Measurements from ENCODE around the gene C10orf62.

C10orf62 gene

GRCh38 chr10:97584798-97585438, 4.6 kb upstream of the C10orf62 start:
- no peak for DNase-seq (ENCODE audit: low read depth in 1 of 2, low spot score in 1 of 2)

- DNase-seq (ENCODE audit: low read depth in 1 of 2, low spot score in 1 of 2): no peak
Measured at GRCh38 chr10:97585439-97585811, 4.1 kb upstream of the C10orf62 start.

- no peak for DNase-seq (ENCODE audit: low read depth in 1 of 2, low spot score in 1 of 2)
Measured at GRCh38 chr10:97587183-97587582, 2.3 kb upstream of the C10orf62 start.

DNA sequence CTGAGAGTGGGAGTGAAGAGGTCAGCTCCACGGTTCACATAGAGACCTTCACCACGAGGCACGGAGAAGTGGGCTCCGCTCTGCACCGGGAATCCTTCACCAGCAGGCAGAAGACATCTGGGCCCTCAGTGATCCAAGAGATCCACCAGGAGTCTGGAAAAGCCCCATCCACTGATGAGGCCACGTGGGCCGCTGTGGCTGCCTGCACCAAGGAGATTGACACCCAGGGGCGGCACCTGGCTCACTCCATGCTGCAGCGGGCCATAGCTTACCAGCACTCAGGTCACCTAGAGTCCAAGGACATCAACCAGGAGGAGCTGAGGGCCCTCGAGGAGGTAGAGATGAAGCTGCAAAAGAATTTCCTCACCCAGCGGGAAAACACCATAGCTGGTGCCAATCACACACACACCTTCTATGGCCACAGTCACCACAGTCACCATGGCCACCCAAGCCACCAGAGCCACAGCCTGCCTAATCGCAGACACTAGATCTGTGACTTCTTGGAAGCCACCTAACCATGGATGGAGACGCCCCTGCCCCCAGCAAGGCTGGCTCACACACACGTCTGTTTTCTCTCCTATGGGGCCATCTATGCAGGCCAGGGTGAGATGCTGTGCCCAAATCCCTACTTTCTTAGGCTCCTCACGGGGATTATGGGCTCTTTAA, 694 bp downstream of the C10orf62 start:
- no peak for DNase-seq (ENCODE audit: low read depth in 1 of 2, low spot score in 1 of 2)

DNA sequence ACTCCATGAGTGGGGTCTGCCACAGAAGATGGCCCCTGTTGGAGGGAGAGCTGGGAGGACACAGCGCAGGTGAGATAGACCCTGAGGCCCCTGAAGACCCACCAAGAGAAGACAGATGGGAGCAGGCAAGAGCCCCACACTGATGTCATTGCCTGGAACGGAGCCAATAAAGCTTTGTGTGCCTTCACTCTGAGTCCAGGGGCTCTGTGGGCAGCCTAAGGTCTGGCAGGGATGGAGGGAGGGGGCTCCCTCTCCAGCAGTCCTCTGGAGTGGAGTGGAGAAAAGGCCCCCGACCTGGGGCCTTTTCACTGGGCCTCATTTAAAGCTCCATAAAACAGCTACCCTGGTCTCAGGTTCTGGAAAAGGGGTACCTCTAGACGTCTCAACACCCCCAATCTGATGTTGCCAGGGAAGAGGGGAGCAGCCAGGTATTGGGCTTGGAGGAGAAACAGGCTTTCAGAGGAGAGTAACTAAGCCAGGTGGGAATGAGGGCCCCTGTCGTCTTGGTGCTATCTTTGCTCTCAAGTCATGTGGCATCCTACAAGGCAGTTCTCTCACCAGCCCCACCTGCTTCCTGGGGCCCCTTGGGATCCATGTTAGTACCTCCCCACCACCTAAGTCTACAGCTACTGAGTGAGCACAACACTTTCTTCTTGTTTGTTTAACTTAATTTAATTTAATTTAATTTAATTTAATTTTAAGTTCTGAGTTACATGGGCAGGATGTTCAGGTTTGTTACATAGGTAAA, 1.4 kb downstream of the C10orf62 start:
- DNase-seq (ENCODE audit: low read depth in 1 of 2, low spot score in 1 of 2): no peak

- DNase-seq (ENCODE audit: low read depth in 1 of 2, low spot score in 1 of 2): no peak
Measured at GRCh38 chr10:97593421-97593820, 3.9 kb downstream of the C10orf62 start.

GRCh38 chr10:97596101-97597082, 6.9 kb downstream of the C10orf62 start:
- no peak for DNase-seq (ENCODE audit: low read depth in 1 of 2, low spot score in 1 of 2)

DNA sequence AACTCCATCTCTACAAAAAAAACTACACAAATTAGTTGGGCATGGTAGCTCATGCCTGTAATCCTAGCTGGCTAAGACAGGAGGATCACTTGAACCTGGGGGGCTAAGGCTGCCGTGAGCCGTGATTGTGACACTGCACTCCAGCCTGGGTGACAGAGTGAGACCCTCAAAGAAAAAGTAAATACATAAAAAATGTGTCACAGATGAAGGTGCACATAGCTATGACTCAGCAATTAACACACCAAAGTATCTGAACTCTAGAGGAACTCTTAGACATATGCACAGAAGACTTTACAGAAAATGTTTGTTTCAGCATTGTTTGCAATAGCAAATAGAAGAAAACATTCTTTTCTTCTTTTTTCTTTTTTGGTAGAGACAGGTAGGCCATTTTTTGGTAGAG, 8.3 kb downstream of the C10orf62 start:
- DNase-seq (ENCODE audit: low read depth in 1 of 2, low spot score in 1 of 2): no peak

DNA sequence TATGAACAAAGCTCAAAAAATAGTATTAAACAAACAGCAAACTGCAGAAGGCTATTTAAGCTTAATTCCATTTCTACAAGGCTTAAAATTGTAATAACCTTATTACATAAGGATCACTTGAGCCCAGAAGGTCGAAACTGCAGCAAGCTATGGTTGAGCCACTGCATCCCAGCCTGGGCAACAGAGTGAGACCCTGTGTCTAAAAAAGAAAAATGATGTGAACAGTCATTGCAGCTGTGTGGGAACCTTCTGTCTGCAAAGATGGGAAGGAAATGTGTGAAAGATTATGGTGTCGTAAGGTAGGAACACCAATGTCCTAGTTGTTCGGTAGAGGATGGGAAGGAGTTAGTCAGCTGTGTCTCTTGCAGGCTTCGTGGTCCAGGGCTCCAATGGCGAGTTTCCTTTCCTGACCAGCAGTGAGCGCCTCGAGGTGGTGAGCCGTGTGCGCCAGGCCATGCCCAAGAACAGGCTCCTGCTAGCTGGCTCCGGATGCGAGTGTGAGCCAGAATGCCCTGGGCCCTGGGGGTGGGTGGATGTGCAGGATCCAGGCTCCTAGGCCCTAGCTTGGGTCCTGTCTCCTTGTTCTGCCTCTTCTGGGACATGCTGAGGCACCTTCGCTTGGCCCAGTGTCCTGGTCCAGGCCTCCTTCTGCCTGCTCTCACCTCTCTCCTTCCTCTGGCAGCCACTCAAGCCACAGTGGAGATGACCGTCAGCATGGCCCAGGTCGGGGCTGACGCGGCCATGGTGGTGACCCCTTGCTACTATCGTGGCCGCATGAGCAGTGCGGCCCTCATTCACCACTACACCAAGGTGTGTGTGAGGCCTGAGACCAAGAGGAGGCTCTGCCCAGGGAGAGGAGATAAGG, 9.1 kb downstream of the C10orf62 start:
- no peak for DNase-seq (ENCODE audit: low read depth in 1 of 2, low spot score in 1 of 2)

- no peak for DNase-seq (ENCODE audit: low read depth in 1 of 2, low spot score in 1 of 2)
Measured at GRCh38 chr10:97599272-97599619, 9.7 kb downstream of the C10orf62 start.

DNA sequence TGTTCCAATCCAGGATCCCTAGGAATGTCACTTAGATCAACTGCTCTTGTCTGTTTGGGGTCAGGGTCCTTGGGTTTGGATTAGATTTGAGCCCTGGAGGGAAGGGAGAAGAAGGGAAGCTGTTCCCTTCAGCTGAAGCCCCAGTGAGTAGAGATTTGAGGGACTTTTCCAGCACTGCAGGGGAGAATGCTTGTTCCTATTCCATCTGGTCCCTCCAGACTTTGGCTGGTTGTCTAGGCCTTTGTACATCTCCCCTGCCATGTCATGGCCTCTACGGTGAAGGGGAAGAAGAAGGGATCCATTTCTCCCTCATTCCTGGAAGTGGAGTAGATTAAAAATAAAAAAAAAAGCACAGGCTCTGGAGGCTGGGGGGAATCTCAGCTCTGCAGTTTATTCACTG, 11.1 kb downstream of the C10orf62 start:
- DNase-seq (ENCODE audit: low read depth in 1 of 2, low spot score in 1 of 2): no peak

DNA sequence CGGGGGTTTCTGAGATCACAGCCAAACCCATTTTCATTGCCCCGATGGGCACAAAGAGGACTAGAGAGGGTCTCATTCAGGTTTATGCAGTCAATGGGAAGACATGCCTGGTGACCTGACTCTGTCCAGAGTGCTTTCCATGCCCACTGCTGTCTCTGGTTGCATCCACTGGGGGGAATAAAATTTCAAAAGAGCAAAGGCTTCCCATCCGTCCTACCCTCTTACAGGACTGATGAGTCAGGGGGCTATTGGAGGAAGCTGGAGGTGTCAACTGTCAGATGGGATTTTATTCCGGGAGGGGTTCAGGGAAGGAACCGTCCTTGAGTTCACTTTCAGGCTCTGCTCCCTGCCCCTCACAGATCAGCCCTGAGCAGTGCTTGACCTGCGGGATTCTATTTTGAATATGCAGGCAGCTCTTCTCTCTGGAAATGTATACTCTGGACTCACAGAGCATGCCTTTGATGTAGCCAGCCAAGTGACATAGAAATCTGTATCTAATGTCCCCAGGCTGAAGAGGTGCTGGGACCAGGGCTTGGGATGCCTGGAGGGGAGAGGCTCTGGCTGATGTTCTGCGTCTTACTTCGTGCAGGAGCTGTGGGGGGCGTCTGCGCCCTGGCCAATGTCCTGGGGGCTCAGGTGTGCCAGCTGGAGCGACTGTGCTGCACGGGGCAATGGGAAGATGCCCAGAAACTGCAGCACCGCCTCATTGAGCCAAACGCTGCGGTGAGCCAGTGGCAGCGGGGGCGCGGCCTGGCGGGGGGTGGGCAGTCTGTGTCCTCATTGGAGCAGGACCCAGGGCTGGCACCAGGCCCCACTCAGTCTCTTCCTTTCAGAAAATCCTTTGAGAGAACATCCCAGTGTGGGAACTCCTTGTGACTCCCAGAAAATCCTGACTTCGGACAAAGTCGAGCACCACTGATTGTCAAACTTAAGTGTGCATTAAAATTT, 12.0 kb downstream of the C10orf62 start:
- no peak for DNase-seq (ENCODE audit: low read depth in 1 of 2, low spot score in 1 of 2)

GRCh38 chr10:97607095-97607636, 17.6 kb downstream of the C10orf62 start:
- no peak for DNase-seq (ENCODE audit: low read depth in 1 of 2, low spot score in 1 of 2)

GRCh38 chr10:97608991-97609561, 19.6 kb downstream of the C10orf62 start:
- no peak for DNase-seq (ENCODE audit: low read depth in 1 of 2, low spot score in 1 of 2)

DNA sequence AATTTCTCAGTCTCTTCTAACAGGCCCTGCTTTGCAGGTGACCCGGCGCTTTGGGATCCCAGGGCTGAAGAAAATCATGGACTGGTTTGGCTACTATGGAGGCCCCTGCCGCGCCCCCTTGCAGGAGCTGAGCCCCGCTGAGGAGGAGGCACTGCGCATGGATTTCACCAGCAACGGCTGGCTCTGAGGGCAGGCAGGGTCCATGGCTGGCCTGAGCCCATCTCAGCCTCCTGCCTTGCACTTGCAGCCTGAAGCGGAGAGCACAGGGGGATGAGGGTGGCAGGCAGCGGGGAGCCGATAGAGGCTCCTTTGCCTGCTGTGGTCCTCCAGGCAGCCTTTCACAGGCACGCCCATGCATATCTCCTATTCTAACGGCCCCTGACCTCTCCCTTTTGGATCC, 22.0 kb downstream of the C10orf62 start:
- DNase-seq (ENCODE audit: low read depth in 1 of 2, low spot score in 1 of 2): no peak

DNA sequence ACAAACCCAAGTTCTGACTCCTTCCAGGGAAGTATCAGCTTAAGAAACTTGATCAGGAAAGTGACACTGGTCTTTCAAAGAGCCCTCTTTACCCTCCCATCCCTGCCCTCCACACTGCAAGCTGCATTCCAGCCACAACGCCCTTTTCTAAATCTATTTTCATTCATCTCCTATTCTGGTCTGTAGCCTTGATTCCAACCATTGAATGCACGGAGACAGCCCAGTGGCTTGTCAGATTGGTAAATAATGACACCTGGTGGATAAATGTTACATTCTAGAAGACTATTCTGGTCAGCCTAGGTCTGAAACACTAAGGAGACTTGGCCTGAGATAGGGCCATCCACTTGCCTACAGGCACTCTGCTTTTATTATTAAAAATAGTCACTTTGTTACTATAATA, 22.9 kb downstream of the C10orf62 start:
- DNase-seq (ENCODE audit: low read depth in 1 of 2, low spot score in 1 of 2): no peak

DNA sequence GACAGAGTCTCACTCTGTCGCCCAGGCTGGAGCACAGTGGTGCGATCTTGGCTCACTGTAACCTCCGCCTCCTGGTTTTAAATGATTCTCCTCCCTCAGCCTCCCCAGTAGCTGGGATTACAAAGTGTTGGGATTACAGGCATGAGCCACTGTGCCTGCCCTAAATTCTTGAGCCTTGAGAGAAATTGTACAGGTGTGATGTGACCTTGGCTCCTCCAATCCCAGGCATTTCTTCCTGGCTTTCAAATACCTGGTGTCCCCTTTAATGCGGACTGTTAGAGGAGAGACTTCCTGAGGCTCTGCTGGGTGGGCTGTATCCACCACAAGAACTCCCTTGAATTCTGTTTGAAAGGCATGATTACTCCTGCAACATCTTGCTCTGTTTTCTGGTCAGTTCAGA, 28.8 kb downstream of the C10orf62 start:
- DNase-seq (ENCODE audit: low read depth in 1 of 2, low spot score in 1 of 2): no peak

GRCh38 chr10:97618733-97619132, 29.2 kb downstream of the C10orf62 start:
- no peak for DNase-seq (ENCODE audit: low read depth in 1 of 2, low spot score in 1 of 2)

DNA sequence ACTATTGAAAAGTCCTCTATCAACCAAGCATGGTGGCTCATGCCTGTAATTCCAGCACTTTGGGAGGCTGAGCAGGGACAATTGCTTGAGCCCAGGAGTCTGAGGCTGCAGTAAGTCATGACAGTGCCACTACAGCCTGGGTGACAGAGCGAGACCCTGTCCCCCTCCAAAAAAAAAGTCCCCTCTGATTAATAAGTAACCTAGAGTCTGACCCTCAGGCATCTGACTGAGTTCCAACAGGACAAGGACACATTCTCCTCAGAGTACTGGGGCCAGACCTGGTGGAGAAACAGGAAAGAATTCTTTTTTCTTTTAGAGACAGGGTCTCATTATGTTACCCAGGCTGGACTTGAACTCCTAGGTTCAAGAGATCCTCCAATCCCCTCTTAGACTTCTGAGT, 33.8 kb downstream of the C10orf62 start:
- DNase-seq (ENCODE audit: low read depth in 1 of 2, low spot score in 1 of 2): no peak
